NCI-H526 (cell line): Measurements from ENCODE around the gene SND1.

Experiments used
- DNase-seq, 2 experiments: peaks; one replicate each; lab custom pipeline; 2025; lab: John Stamatoyannopoulos, UW

SND1 gene

GRCh38 chr7:127870231-127870907 is 218.4 kb downstream of the SND1 start:
- no peak for DNase-seq

GRCh38 chr7:127871226-127871625 is 219.2 kb downstream of the SND1 start:
- no peak for DNase-seq

GRCh38 chr7:127872122-127872521 is 220.1 kb downstream of the SND1 start:
- no peak for DNase-seq

GRCh38 chr7:127873151-127873550 is 221.2 kb downstream of the SND1 start:
- DNase-seq: no peak

GRCh38 chr7:127873715-127874636 is 222.0 kb downstream of the SND1 start:
- no peak for DNase-seq

- no peak for DNase-seq
These were observed 223.1 kb downstream of the SND1 start for GRCh38 chr7:127874951-127875608.

- no peak for DNase-seq
These were observed 224.4 kb downstream of the SND1 start for GRCh38 chr7:127876393-127876792.

GRCh38 chr7:127877951-127878350 is 226.0 kb downstream of the SND1 start:
- no peak for DNase-seq

- DNase-seq: no peak
These were observed 226.8 kb downstream of the SND1 start for GRCh38 chr7:127878791-127879190.

- no peak for DNase-seq
These were observed 227.4 kb downstream of the SND1 start for GRCh38 chr7:127879436-127879835.

- no peak for DNase-seq
These were observed 227.9 kb downstream of the SND1 start for GRCh38 chr7:127879942-127880341.

- DNase-seq: no peak
These were observed 228.5 kb downstream of the SND1 start for GRCh38 chr7:127880454-127880853.

- no peak for DNase-seq
These were observed 229.6 kb downstream of the SND1 start for GRCh38 chr7:127881564-127881963.

GRCh38 chr7:127882313-127882920 is 230.4 kb downstream of the SND1 start:
- no peak for DNase-seq

GRCh38 chr7:127884066-127884559 is 232.1 kb downstream of the SND1 start:
- no peak for DNase-seq

GRCh38 chr7:127885222-127885772 is 233.3 kb downstream of the SND1 start:
- no peak for DNase-seq

GRCh38 chr7:127885843-127886242 is 233.8 kb downstream of the SND1 start:
- DNase-seq: no peak

- DNase-seq: no peak
These were observed 234.3 kb downstream of the SND1 start for GRCh38 chr7:127886248-127886647.

- DNase-seq: no peak
These were observed 235.1 kb downstream of the SND1 start for GRCh38 chr7:127887096-127887495.

- no peak for DNase-seq
These were observed 235.6 kb downstream of the SND1 start for GRCh38 chr7:127887631-127888030.

GRCh38 chr7:127888411-127888810 is 236.4 kb downstream of the SND1 start:
- no peak for DNase-seq

GRCh38 chr7:127888825-127889224 is 236.8 kb downstream of the SND1 start:
- no peak for DNase-seq
